Raji (cell line): ENCODE results near the gene GRIN1.

Experiments
- POLR2A ChIP-seq: IDR thresholded peaks from 2 replicates; pipeline ENCODE4 v1.6.1; 2011; ENCODE audit warnings: low read depth, low read length, control low read depth; ENCODE audit not compliant: insufficient read depth

Gene GRIN1

GRCh38 chr9:137189297-137190295 is 50.6 kb downstream of the GRIN1 start:
- no peak for TF ChIP-seq POLR2A

GRCh38 chr9:137190315-137190856 is 51.4 kb downstream of the GRIN1 start:
- no peak for TF ChIP-seq POLR2A

GRCh38 chr9:137191245-137191644 is 52.3 kb downstream of the GRIN1 start:
- 0 out of 2 replicates have a peak, but pooled peaks have one; percentile 15 for TF ChIP-seq POLR2A

GRCh38 chr9:137191691-137192447 is 52.9 kb downstream of the GRIN1 start:
- TF ChIP-seq POLR2A = 0 out of 2 replicates have a peak, but pooled peaks have one; percentile 1

- no peak for TF ChIP-seq POLR2A
Observed at GRCh38 chr9:137192448-137192780, 53.5 kb downstream of the GRIN1 start.

GRCh38 chr9:137192859-137193258 is 53.9 kb downstream of the GRIN1 start:
- TF ChIP-seq POLR2A = no peak

- TF ChIP-seq POLR2A = no peak
Observed at GRCh38 chr9:137193771-137194170, 54.8 kb downstream of the GRIN1 start.

GRCh38 chr9:137194388-137194787 is 55.4 kb downstream of the GRIN1 start:
- TF ChIP-seq POLR2A = no peak

GRCh38 chr9:137194909-137195308 is 56.0 kb downstream of the GRIN1 start:
- TF ChIP-seq POLR2A = no peak

GRCh38 chr9:137195525-137196220 is 56.7 kb downstream of the GRIN1 start:
- TF ChIP-seq POLR2A = no peak

GRCh38 chr9:137198051-137198901 is 59.3 kb downstream of the GRIN1 start:
- TF ChIP-seq POLR2A = no peak

GRCh38 chr9:137198902-137199283 is 59.9 kb downstream of the GRIN1 start:
- TF ChIP-seq POLR2A = no peak

- TF ChIP-seq POLR2A = no peak
Observed at GRCh38 chr9:137199411-137200121, 60.6 kb downstream of the GRIN1 start.
